Measurements from ENCODE around the gene RNF130. TPM values are rescaled to one million over a fixed set of nuclear protein-coding genes. Genes with fewer than 3 reads are reported as not detected.

Gene RNF130
- total RNA-seq, 1 donor from 2014 or later, result 29.8 TPM

DNA sequence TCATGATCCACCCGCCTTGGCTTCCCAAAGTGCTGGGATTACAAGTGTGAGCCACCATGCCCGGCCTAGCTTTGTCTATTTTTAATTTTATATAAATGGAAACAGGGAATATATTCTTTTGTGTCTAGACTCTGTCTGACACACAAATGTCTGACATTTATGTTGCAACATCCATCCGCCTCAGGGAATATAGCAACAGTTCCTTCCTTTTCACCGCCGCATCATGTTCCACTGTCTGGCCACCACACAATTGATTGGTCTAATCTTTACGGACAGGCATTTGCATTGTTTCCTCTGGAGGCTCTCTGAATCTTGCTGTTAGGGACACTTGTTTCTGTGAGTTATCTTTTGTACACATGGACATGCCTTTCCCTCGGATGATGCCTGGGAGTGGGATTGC, 143.7 kb downstream of the RNF130 start:
- Histone ChIP-seq H4K20me1 (ENCODE audit: insufficient read depth, low read length) (no peaks in the 10 kb centered on the region), H3K9ac (ENCODE audit: low read length) (no peak overlapping the region), H3K36me3 (ENCODE audit: insufficient read depth, low read length) (no peaks in the 10 kb centered on the region), H3K4me3 (ENCODE audit: insufficient read depth, low read depth, low read length) (no peak overlapping the region), H2AFZ (ENCODE audit: low read depth, low read length) (no peak overlapping the region), H3K4me2 (ENCODE audit: low read length) (no peak overlapping the region), H3K27ac (ENCODE audit: low read depth, low read length) (no peak overlapping the region), H3K4me1 (ENCODE audit: insufficient read depth, low read length) (no peaks in the 10 kb centered on the region), H3K79me2 (ENCODE audit: insufficient read depth, low read length) (no peaks in the 10 kb centered on the region), H3K27me3 (ENCODE audit: insufficient read depth, low read length) (no peaks in the 10 kb centered on the region), H3K9me3 (ENCODE audit: insufficient read depth, low read depth, low read length) (no peaks in the 10 kb centered on the region)
- Mint-ChIP-seq H3K27ac (ENCODE audit: unreplicated experiment) (no peak overlapping the region), H3K4me1 (ENCODE audit: low read depth, unreplicated experiment) (no peaks in the 10 kb centered on the region), H3K36me3 (ENCODE audit: low read depth, unreplicated experiment) (no peaks in the 10 kb centered on the region), H3K9me3 (ENCODE audit: unreplicated experiment) (peaks cover 1% of the 10 kb centered on the region), H3K4me3 (ENCODE audit: unreplicated experiment) (no peak overlapping the region), H3K27me3 (ENCODE audit: low read depth, unreplicated experiment) (no peaks in the 10 kb centered on the region)
- FAIRE-seq (no peak), DNase-seq (ENCODE audit: low read depth) (no peak)
- no peak for TF ChIP-seq EZH2 (IDR thresholded peaks at IDR 0.05; ENCODE audit: insufficient read depth, low read length)
- TF ChIP-seq, protein P1, sequence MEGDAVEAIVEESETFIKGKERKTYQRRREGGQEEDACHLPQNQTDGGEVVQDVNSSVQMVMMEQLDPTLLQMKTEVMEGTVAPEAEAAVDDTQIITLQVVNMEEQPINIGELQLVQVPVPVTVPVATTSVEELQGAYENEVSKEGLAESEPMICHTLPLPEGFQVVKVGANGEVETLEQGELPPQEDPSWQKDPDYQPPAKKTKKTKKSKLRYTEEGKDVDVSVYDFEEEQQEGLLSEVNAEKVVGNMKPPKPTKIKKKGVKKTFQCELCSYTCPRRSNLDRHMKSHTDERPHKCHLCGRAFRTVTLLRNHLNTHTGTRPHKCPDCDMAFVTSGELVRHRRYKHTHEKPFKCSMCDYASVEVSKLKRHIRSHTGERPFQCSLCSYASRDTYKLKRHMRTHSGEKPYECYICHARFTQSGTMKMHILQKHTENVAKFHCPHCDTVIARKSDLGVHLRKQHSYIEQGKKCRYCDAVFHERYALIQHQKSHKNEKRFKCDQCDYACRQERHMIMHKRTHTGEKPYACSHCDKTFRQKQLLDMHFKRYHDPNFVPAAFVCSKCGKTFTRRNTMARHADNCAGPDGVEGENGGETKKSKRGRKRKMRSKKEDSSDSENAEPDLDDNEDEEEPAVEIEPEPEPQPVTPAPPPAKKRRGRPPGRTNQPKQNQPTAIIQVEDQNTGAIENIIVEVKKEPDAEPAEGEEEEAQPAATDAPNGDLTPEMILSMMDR (IDR thresholded peaks at IDR 0.05; ENCODE audit: insufficient read depth, low read depth, low read length), result no peak

DNA sequence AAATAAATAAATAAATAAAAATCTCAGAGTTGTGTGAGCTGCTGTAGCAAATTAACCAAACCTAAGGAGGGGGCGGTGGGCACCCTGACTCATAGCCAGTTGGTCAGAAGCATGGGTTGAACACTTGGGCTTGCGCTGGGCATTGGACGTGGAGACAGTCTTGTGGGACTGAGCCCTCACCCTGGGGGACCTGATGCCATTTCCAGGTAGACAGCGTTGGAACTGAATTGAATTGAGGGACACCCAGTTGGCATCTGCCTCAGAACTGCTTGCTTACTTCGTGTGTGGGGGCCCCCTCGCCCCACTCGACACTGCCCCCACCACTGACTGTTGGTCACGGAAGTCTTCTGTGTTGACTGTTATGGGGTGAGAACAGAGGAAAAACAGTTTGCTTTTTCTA, 144.9 kb downstream of the RNF130 start:
- TF ChIP-seq, protein P1 (IDR thresholded peaks at IDR 0.05; ENCODE audit: insufficient read depth, low read depth, low read length), result no peak
- no peak for TF ChIP-seq EZH2 (IDR thresholded peaks at IDR 0.05; ENCODE audit: insufficient read depth, low read length)
- Histone ChIP-seq H3K79me2 (ENCODE audit: insufficient read depth, low read length) (no peaks in the 10 kb centered on the region), H3K4me3 (ENCODE audit: insufficient read depth, low read depth, low read length) (no peak overlapping the region), H3K9me3 (ENCODE audit: insufficient read depth, low read depth, low read length) (no peaks in the 10 kb centered on the region), H3K27ac (ENCODE audit: low read depth, low read length) (no peak overlapping the region), H3K9ac (ENCODE audit: low read length) (no peak overlapping the region), H3K4me2 (ENCODE audit: low read length) (no peak overlapping the region), H3K27me3 (ENCODE audit: insufficient read depth, low read length) (no peaks in the 10 kb centered on the region), H3K36me3 (ENCODE audit: insufficient read depth, low read length) (no peaks in the 10 kb centered on the region), H2AFZ (ENCODE audit: low read depth, low read length) (no peak overlapping the region), H4K20me1 (ENCODE audit: insufficient read depth, low read length) (no peaks in the 10 kb centered on the region), H3K4me1 (ENCODE audit: insufficient read depth, low read length) (no peaks in the 10 kb centered on the region)
- Mint-ChIP-seq H3K27ac (ENCODE audit: unreplicated experiment) (no peak overlapping the region), H3K27me3 (ENCODE audit: low read depth, unreplicated experiment) (no peaks in the 10 kb centered on the region), H3K36me3 (ENCODE audit: low read depth, unreplicated experiment) (no peaks in the 10 kb centered on the region), H3K9me3 (ENCODE audit: unreplicated experiment) (peaks cover 1% of the 10 kb centered on the region), H3K4me3 (ENCODE audit: unreplicated experiment) (no peak overlapping the region), H3K4me1 (ENCODE audit: low read depth, unreplicated experiment) (no peaks in the 10 kb centered on the region)
- DNase-seq (ENCODE audit: low read depth) (no peak), FAIRE-seq (no peak)

DNA sequence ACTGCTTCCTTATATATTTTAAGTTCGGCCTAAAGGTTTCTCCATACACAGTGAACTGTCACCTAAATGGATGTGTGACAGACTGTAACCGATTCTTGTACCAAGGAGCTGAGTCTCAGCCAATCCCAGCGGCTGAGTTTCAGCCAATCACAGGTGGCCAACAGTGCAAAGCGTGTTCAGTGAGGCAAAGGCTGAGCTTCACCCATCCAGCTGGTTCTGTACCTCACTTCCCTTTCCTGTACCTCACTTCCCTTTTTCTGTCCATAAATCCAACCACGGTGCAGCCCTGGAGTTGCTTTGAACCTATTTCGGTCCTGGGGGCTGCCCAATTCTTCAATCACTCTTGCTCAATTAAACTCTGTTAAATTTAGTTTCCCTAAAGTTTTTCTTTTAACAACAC, 148.1 kb downstream of the RNF130 start:
- Mint-ChIP-seq H3K27ac (ENCODE audit: unreplicated experiment) (no peak overlapping the region), H3K4me1 (ENCODE audit: low read depth, unreplicated experiment) (no peaks in the 10 kb centered on the region), H3K36me3 (ENCODE audit: low read depth, unreplicated experiment) (no peaks in the 10 kb centered on the region), H3K27me3 (ENCODE audit: low read depth, unreplicated experiment) (peaks cover 11% of the 10 kb centered on the region), H3K4me3 (ENCODE audit: unreplicated experiment) (no peak overlapping the region), H3K9me3 (ENCODE audit: unreplicated experiment) (peaks cover 1% of the 10 kb centered on the region)
- no peak for TF ChIP-seq EZH2 (IDR thresholded peaks at IDR 0.05; ENCODE audit: insufficient read depth, low read length)
- TF ChIP-seq, protein P1 (IDR thresholded peaks at IDR 0.05; ENCODE audit: insufficient read depth, low read depth, low read length), result no peak
- no peak for DNase-seq (ENCODE audit: low read depth)
- Histone ChIP-seq H3K9me3 (ENCODE audit: insufficient read depth, low read depth, low read length) (no peaks in the 10 kb centered on the region), H3K4me2 (ENCODE audit: low read length) (no peak overlapping the region), H3K27ac (ENCODE audit: low read depth, low read length) (no peak overlapping the region), H3K27me3 (ENCODE audit: insufficient read depth, low read length) (peaks cover 3% of the 10 kb centered on the region), H3K36me3 (ENCODE audit: insufficient read depth, low read length) (no peaks in the 10 kb centered on the region), H3K79me2 (ENCODE audit: insufficient read depth, low read length) (no peaks in the 10 kb centered on the region), H4K20me1 (ENCODE audit: insufficient read depth, low read length) (no peaks in the 10 kb centered on the region), H3K4me3 (ENCODE audit: insufficient read depth, low read depth, low read length) (no peak overlapping the region), H3K4me1 (ENCODE audit: insufficient read depth, low read length) (no peaks in the 10 kb centered on the region), H2AFZ (ENCODE audit: low read depth, low read length) (no peak overlapping the region), H3K9ac (ENCODE audit: low read length) (no peak overlapping the region)
- FAIRE-seq, result no peak

Data from astrocyte (in vitro differentiated cells and primary cell).